GM12891 (cell line): Measurements from ENCODE around the gene CALM1.

Experiments
- PAX5 ChIP-seq: IDR thresholded peaks from 2 replicates; pipeline ENCODE4 v1.6.1; 2011; ENCODE audit warnings: low read length, moderate library complexity, mild to moderate bottlenecking; ENCODE audit not compliant: insufficient read depth, severe bottlenecking
- POLR2AphosphoS5 ChIP-seq: IDR thresholded peaks from 2 replicates; pipeline ENCODE4 v1.6.1; 2011; ENCODE audit warnings: low read depth, low read length, control low read depth
- TAF1 ChIP-seq: IDR thresholded peaks from 2 replicates; pipeline ENCODE4 v1.6.1; 2011; ENCODE audit warnings: low read depth, low read length, control low read depth

- TF ChIP-seq PAX5 (no peak), TAF1 (no peak), POLR2AphosphoS5 (no peak)
Observed at GRCh38 chr14:90429754-90430153, 32.9 kb downstream of the CALM1 start.
